Mesenchymal stem cell (in vitro differentiated cells and primary cell): ENCODE results near the gene ATP9A.

Experiments
- DNase-seq: peaks from one replicate; pipeline ENCODE4 v3.0.0-alpha.2; 2013
- H2AFZ ChIP-seq: one replicate; pipeline ENCODE4 v1.6.1; 2013; ENCODE audit warnings: low read depth, mild to moderate bottlenecking, control low read depth, inconsistent platforms, low read length, moderate library complexity
- H2AK5ac ChIP-seq: 2 replicates; pipeline ENCODE4 v1.6.1; 2013; ENCODE audit warnings: low read length, moderate library complexity, mild to moderate bottlenecking, inconsistent platforms; ENCODE audit not compliant: severe bottlenecking
- H2BK120ac ChIP-seq: one replicate; pipeline ENCODE4 v1.6.1; 2013; ENCODE audit warnings: low read depth, mild to moderate bottlenecking, inconsistent platforms, low read length, moderate library complexity
- H2BK12ac ChIP-seq, 2 experiments: one replicate each; pipeline ENCODE4 v1.6.1; 2013; ENCODE audit warnings: inconsistent platforms in 2 of 2, low read length in 2 of 2, mild to moderate bottlenecking in 2 of 2, moderate library complexity in 2 of 2, control low read depth in 1 of 2
- H2BK15ac ChIP-seq: one replicate; pipeline ENCODE4 v1.6.1; 2013; ENCODE audit warnings: mild to moderate bottlenecking, low read depth, inconsistent platforms; ENCODE audit not compliant: poor library complexity, severe bottlenecking
- H2BK5ac ChIP-seq: 2 replicates; pipeline ENCODE4 v1.6.1; 2013; ENCODE audit warnings: low read depth, mild to moderate bottlenecking, low read length, control low read depth, inconsistent platforms; ENCODE audit not compliant: poor library complexity, severe bottlenecking
- H3K14ac ChIP-seq, 2 experiments: one replicate each; pipeline ENCODE4 v1.6.1; 2013; ENCODE audit warnings: inconsistent platforms in 2 of 2, low read length in 2 of 2, control low read depth in 1 of 2, mild to moderate bottlenecking in 1 of 2, moderate library complexity in 1 of 2
- H3K18ac ChIP-seq, 2 experiments: one replicate each; pipeline ENCODE4 v1.6.1; 2013; ENCODE audit warnings: inconsistent platforms in 2 of 2, low read length in 2 of 2, control low read depth in 1 of 2, low read depth in 1 of 2, mild to moderate bottlenecking in 1 of 2
- H3K23ac ChIP-seq, 2 experiments: one replicate each; pipeline ENCODE4 v1.6.1; 2013; ENCODE audit warnings: inconsistent platforms in 2 of 2, low read length in 2 of 2, mild to moderate bottlenecking in 2 of 2, moderate library complexity in 2 of 2, control low read depth in 1 of 2
- H3K27ac ChIP-seq: 2 replicates; pipeline ENCODE4 v1.5.1; 2013; ENCODE audit warnings: mild to moderate bottlenecking, moderate library complexity, low read length, control low read depth, inconsistent platforms; ENCODE audit not compliant: poor library complexity, severe bottlenecking
- H3K27me3 ChIP-seq, 2 experiments: 2 replicates each; pipeline versions ENCODE4 v1.6.1 to v1.7.0; 2013; ENCODE audit warnings: low read length in 2 of 2, mild to moderate bottlenecking in 2 of 2, moderate library complexity in 2 of 2, control low read depth in 1 of 2, inconsistent platforms in 1 of 2; ENCODE audit not compliant: control insufficient read depth in 1 of 2, insufficient read depth in 1 of 2
- H3K36me3 ChIP-seq, 2 experiments: 2 replicates each; pipeline versions ENCODE4 v1.6.1 to v1.7.0; 2013; ENCODE audit warnings: low read length in 2 of 2, control low read depth in 1 of 2, inconsistent platforms in 1 of 2, low read depth in 1 of 2, mild to moderate bottlenecking in 1 of 2; ENCODE audit not compliant: insufficient read depth in 2 of 2, control insufficient read depth in 1 of 2
- H3K4ac ChIP-seq, 2 experiments: one replicate each; pipeline ENCODE4 v1.6.1; 2013; ENCODE audit warnings: inconsistent platforms in 2 of 2, low read length in 2 of 2, mild to moderate bottlenecking in 2 of 2, moderate library complexity in 2 of 2, control low read depth in 1 of 2, low read depth in 1 of 2
- H3K4me1 ChIP-seq: 2 replicates; pipeline ENCODE4 v1.6.1; 2013; ENCODE audit warnings: low read depth, low read length, control low read depth; ENCODE audit not compliant: control insufficient read depth, insufficient read depth
- H3K4me2 ChIP-seq: 2 replicates; pipeline ENCODE4 v1.6.1; 2013; ENCODE audit warnings: low read length, mild to moderate bottlenecking, inconsistent platforms; ENCODE audit not compliant: poor library complexity, severe bottlenecking
- H3K4me3 ChIP-seq, 2 experiments: 2 replicates each; pipeline versions ENCODE4 v1.5.1 to v1.7.0; 2013; ENCODE audit warnings: low read length in 2 of 2, mild to moderate bottlenecking in 2 of 2, control low read depth in 1 of 2, low read depth in 1 of 2; ENCODE audit not compliant: insufficient read depth in 1 of 2
- H3K79me1 ChIP-seq: replicated peaks from 2 replicates; pipeline ENCODE4 v1.6.1; 2013; ENCODE audit warnings: mild to moderate bottlenecking, control low read depth, low read length, inconsistent platforms; ENCODE audit not compliant: poor library complexity, severe bottlenecking
- H3K9ac ChIP-seq: 2 replicates; pipeline ENCODE4 v1.7.0; 2013; ENCODE audit warnings: mild to moderate bottlenecking, low read length, moderate library complexity
- H3K9me3 ChIP-seq: 2 replicates; pipeline ENCODE4 v1.7.0; 2013; ENCODE audit warnings: mild to moderate bottlenecking, low read length; ENCODE audit not compliant: control insufficient read depth
- H4K8ac ChIP-seq: one replicate; pipeline ENCODE4 v1.6.1; 2013; ENCODE audit warnings: inconsistent platforms, mild to moderate bottlenecking, low read length, moderate library complexity
- H4K91ac ChIP-seq: one replicate; pipeline ENCODE4 v1.6.1; 2013; ENCODE audit warnings: mild to moderate bottlenecking, low read length, inconsistent platforms
- WGBS: methylation state at CpG from one replicate; pipeline ENCODE4 v1.1.7; 2013; ENCODE audit warnings: mixed read lengths; 5-methylcytosine and 5-hydroxymethylcytosine counted together

The ATP9A gene

DNA sequence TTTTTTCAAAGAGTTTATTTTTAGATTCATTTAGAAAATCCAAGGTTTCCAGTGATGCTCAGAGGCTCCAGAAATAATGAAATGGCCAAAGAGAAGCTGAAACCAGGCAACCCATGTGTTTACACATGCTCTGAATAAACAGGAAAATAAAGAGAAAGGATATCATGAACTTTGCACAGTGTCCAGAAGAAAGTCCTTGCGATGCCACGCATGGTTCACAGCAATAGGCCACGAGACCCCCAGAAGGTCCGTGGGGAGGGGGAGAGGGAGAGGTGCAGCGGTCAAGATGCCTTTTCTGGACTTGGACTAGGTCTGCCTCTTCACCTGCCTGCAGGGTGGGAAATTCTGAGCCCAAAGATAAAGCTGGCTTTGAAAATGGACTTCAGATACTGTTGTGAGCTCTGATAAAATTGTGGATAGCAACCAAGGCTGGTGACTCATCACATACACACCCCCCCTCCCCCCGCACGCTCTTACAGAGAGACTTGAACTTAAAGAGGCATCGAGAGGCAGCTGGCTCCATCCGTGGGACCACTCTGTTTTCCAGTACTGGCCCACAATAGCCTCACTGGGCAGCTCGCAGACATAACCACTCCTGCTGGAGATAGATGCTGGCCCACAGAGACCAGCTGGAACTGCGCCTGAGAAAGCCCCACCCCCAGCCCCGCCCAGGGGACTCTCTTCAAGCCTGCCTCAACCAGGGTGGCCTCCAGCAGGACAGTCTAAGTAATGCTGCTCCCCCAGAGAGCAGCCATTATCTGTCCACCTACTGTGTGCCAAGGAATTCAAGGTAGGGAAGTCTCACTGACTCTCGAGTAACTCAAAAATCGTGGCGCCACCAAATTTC lies 204.5 kb downstream of the ATP9A start:
- Histone ChIP-seq H3K9ac (peak overlapping the region; percentile 97), H4K91ac (no peak overlapping the region), H2AFZ (no peak overlapping the region), H2BK15ac (no peak overlapping the region), H4K8ac (peak overlapping the region; percentile 65), H3K27ac (no peak overlapping the region), H3K4me1 (peaks cover 22% of the 10 kb centered on the region), H3K36me3 (no peaks in the 10 kb centered on the region), H3K27me3 (peaks cover 22 to 26% of the 10 kb centered on the region in 2 experiments), H2BK5ac (no peak overlapping the region), H2AK5ac (no peak overlapping the region), H3K23ac (no peak overlapping the region), H3K14ac (peak overlapping the region in 1 of 2 experiments; percentile 83), H3K4ac (peak overlapping the region in 1 of 2 experiments; percentile 91), H3K79me1 (no peaks in the 10 kb centered on the region), H2BK120ac (no peak overlapping the region), H3K9me3 (no peaks in the 10 kb centered on the region), H2BK12ac (peak overlapping the region in 1 of 2 experiments; percentile 90), H3K18ac (peak overlapping the region; percentile 75 to 77), H3K4me3 (peak overlapping the region in 1 of 2 experiments; percentile 81), H3K4me2 (peak overlapping the region; percentile 99)
- peak; percentile 98 for DNase-seq
- 23% methylated on average over 15 of the region's 15 CpGs for WGBS

DNA sequence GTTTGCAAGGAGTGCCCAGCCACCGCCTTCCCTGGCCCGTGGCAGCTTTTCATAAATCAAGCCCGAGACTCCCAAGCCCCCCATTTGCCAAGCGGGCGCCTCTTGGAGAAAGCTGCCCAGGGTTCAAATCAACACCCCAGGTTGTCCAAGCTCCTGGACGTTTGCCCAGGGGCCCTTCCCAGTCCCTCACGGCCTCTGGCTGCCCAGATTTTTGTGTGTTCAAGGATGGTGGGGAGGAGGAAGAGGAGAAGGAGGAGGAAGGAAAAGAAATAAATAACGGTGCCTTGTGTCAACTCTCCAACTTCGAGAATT lies 205.1 kb downstream of the ATP9A start:
- Histone ChIP-seq H3K27ac (no peak overlapping the region), H3K36me3 (no peaks in the 10 kb centered on the region), H2AFZ (no peak overlapping the region), H3K4me3 (peak overlapping the region; percentile 50 to 81), H3K9me3 (no peaks in the 10 kb centered on the region), H3K23ac (no peak overlapping the region), H3K9ac (peak overlapping the region; percentile 97), H3K4me2 (peak overlapping the region; percentile 99), H2BK15ac (peak overlapping the region; percentile 75), H3K14ac (no peak overlapping the region), H3K4me1 (peaks cover 22% of the 10 kb centered on the region), H3K27me3 (peaks cover 22 to 24% of the 10 kb centered on the region in 2 experiments), H2BK5ac (no peak overlapping the region), H3K79me1 (no peaks in the 10 kb centered on the region), H2BK12ac (no peak overlapping the region), H3K18ac (peak overlapping the region; percentile 34 to 52), H2AK5ac (no peak overlapping the region), H4K91ac (no peak overlapping the region), H2BK120ac (peak overlapping the region; percentile 61), H3K4ac (peak overlapping the region in 1 of 2 experiments; percentile 61), H4K8ac (peak overlapping the region; percentile 69)
- DNase-seq, result no peak
- WGBS, result 5% methylated on average over 5 of the region's 9 CpGs

DNA sequence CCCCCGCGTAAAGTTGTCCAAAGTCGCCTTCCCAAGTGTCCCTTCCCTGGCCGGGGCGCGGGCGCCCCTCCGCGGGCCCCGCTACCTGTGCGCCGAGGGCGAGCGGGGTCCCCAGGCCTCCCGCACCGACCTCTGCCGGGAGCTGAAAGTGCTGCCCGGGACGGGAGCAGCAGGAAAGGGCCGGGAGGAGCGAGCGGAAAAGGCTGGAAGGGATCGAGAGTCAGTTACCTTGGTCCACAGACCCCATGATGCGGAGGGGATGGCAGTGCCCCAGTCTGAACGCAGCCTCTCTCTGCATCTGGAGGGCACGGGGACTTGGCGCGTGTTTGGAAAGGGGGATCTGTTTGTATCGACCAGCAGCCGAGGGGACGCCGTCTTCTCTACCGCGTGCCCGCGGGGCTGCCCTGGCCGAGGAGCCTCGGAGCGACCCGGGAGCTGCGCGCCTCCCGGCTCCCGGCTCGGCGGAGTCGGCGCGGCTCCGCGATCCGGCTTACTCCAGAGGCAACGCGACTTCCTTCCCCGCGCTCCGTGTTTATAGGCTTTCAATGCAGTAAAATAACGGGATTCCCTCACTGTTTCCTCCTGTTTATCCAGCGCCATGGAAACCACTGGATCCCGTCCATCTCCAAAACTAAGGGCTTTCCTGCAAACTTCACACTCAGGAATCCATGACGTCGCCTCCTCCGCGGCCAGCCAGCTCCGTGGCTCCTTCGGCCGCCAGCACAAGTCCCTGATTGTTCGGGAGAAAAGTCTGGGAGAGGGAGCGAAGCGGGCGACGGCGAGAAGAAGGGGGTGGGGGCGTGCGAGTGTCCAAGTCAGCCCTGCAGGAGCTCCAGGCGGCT lies 205.6 kb downstream of the ATP9A start:
- Histone ChIP-seq H3K4me1 (peaks cover 22% of the 10 kb centered on the region), H3K27ac (no peak overlapping the region), H2BK5ac (no peak overlapping the region)

DNA sequence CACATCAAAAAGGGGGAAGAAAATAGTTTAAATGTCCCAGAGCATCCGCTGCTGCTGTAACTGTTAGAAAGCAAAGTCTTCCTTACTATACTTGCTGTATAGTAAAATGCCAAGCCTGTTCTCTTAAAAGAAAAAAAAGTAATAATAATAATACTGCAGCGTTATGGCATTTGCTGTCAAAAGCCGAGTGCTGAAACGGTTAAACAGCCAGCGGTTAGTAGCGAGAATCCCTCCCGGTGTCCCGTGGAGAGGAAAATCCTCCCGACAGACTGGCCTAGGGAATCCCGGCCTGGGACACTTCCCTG lies 206.2 kb downstream of the ATP9A start:
- no peak for DNase-seq
- 0% methylated on average over 9 of the region's 10 CpGs for WGBS
- peak overlapping the region; percentile 97 for H3K9ac ChIP-seq
- no peak overlapping the region for H2BK5ac ChIP-seq
- peak overlapping the region; percentile 50 to 81 for H3K4me3 ChIP-seq
- H4K91ac ChIP-seq, result no peak overlapping the region
- no peak overlapping the region for H3K4ac ChIP-seq
- no peak overlapping the region for H2BK12ac ChIP-seq
- no peaks in the 10 kb centered on the region for H3K36me3 ChIP-seq
- H3K79me1 ChIP-seq, result no peaks in the 10 kb centered on the region
- peak overlapping the region; percentile 55 for H2BK15ac ChIP-seq
- no peak overlapping the region for H3K14ac ChIP-seq
- no peak overlapping the region for H3K18ac ChIP-seq
- peak overlapping the region; percentile 84 for H2AFZ ChIP-seq
- H3K4me1 ChIP-seq, result peaks cover 22% of the 10 kb centered on the region
- no peak overlapping the region for H2AK5ac ChIP-seq
- no peaks in the 10 kb centered on the region for H3K9me3 ChIP-seq
- no peak overlapping the region for H3K23ac ChIP-seq
- no peak overlapping the region for H4K8ac ChIP-seq
- peak overlapping the region; percentile 99 for H3K4me2 ChIP-seq
- no peak overlapping the region for H3K27ac ChIP-seq
- no peak overlapping the region for H2BK120ac ChIP-seq
- peaks cover 22 to 23% of the 10 kb centered on the region in 2 experiments for H3K27me3 ChIP-seq

More for the DNA sequence above, 205.6 kb downstream of the ATP9A start:
- Histone ChIP-seq H3K23ac (peak overlapping the region in 1 of 2 experiments; percentile 79), H2AFZ (peak overlapping the region; percentile 84), H3K9me3 (no peaks in the 10 kb centered on the region), H2BK120ac (peak overlapping the region; percentile 61), H4K8ac (peak overlapping the region; percentile 69), H4K91ac (no peak overlapping the region), H2AK5ac (no peak overlapping the region), H3K4ac (peak overlapping the region in 1 of 2 experiments; percentile 61), H2BK12ac (peak overlapping the region in 1 of 2 experiments; percentile 27), H3K18ac (peak overlapping the region; percentile 34 to 58), H3K79me1 (no peaks in the 10 kb centered on the region), H3K4me3 (peak overlapping the region; percentile 50 to 81), H3K14ac (no peak overlapping the region), H3K27me3 (peaks cover 22 to 23% of the 10 kb centered on the region in 2 experiments), H3K9ac (peak overlapping the region; percentile 97), H3K36me3 (no peaks in the 10 kb centered on the region), H2BK15ac (peak overlapping the region; percentile 75), H3K4me2 (peak overlapping the region; percentile 99)
- WGBS, result 1% methylated on average over 70 of the region's 76 CpGs
- DNase-seq, result peak; percentile 98
